NOMO-1 (cell line): Measurements from ENCODE around the gene SEMA5B.

Experiments used
- DNase-seq, 2 experiments: peaks; one replicate each; lab custom pipeline; 2025; ENCODE audit not compliant: unreplicated experiment in 2 of 2; lab: John Stamatoyannopoulos, UW

SEMA5B gene

GRCh38 chr3:123025642-123026521 is 1.7 kb downstream of the SEMA5B start:
- DNase-seq = no peak

GRCh38 chr3:123024056-123024455 is 3.5 kb downstream of the SEMA5B start:
- no peak for DNase-seq

GRCh38 chr3:123021996-123022510 is 5.5 kb downstream of the SEMA5B start:
- no peak for DNase-seq

- no peak for DNase-seq
Measured at GRCh38 chr3:123021388-123021787, 6.2 kb downstream of the SEMA5B start.

GRCh38 chr3:123020709-123021108 is 6.9 kb downstream of the SEMA5B start:
- no peak for DNase-seq

GRCh38 chr3:123019591-123019990 is 8.0 kb downstream of the SEMA5B start:
- DNase-seq = no peak

GRCh38 chr3:123019161-123019560 is 8.4 kb downstream of the SEMA5B start:
- no peak for DNase-seq

GRCh38 chr3:123018683-123019082 is 8.9 kb downstream of the SEMA5B start:
- DNase-seq = no peak

GRCh38 chr3:123015596-123015995 is 12.0 kb downstream of the SEMA5B start:
- DNase-seq = no peak

- DNase-seq = no peak
Measured at GRCh38 chr3:123013876-123014275, 13.7 kb downstream of the SEMA5B start.

- DNase-seq = no peak
Measured at GRCh38 chr3:123012652-123013051, 14.9 kb downstream of the SEMA5B start.

GRCh38 chr3:123011447-123011846 is 16.1 kb downstream of the SEMA5B start:
- no peak for DNase-seq

- no peak for DNase-seq
Measured at GRCh38 chr3:123008840-123009239, 18.7 kb downstream of the SEMA5B start.

- no peak for DNase-seq
Measured at GRCh38 chr3:123006609-123007008, 21.0 kb downstream of the SEMA5B start.

- DNase-seq = no peak
Measured at GRCh38 chr3:123005291-123005690, 22.3 kb downstream of the SEMA5B start.

GRCh38 chr3:123004201-123004918 is 23.2 kb downstream of the SEMA5B start:
- no peak for DNase-seq

GRCh38 chr3:123002749-123003497 is 24.6 kb downstream of the SEMA5B start:
- no peak for DNase-seq

GRCh38 chr3:123002100-123002748 is 25.3 kb downstream of the SEMA5B start:
- no peak for DNase-seq

GRCh38 chr3:122998856-122999255 is 28.7 kb downstream of the SEMA5B start:
- DNase-seq = no peak

GRCh38 chr3:122998206-122998605 is 29.4 kb downstream of the SEMA5B start:
- DNase-seq = no peak
